Prostate gland (tissue), 2 donors: Measurements from ENCODE around the gene RCVRN. TPM values are rescaled to one million over a fixed set of nuclear protein-coding genes. Genes with fewer than 3 reads are reported as not detected.

Source experiments
- DNase-seq: peaks from one replicate; pipeline ENCODE4 v3.0.0-alpha.2; 2019; ENCODE audit warnings: low spot score
- H3K27ac ChIP-seq, 2 donors: fragments of 200-600 bp; sonication (generic); 2 replicates each; pipeline ENCODE4 v1.5.1; 2017 to 2019
- H3K27me3 ChIP-seq: fragments of 200-600 bp; sonication (generic); replicated peaks from 2 replicates; pipeline ENCODE4 v1.5.1; 2019; ENCODE audit not compliant: insufficient read depth
- H3K36me3 ChIP-seq, 2 donors: fragments of 200-600 bp; sonication (generic); 1 replicate in 1 of 2; 2 replicates in 1 of 2; pipeline versions ENCODE4 v1.5.1 to v1.8.1; 2017 to 2019
- H3K4me1 ChIP-seq: fragments of 200-600 bp; sonication (generic); replicated peaks from 2 replicates; pipeline ENCODE4 v1.5.1; 2019
- H3K4me3 ChIP-seq, 2 donors: fragments of 200-600 bp; sonication (generic); 2 replicates each; pipeline ENCODE4 v1.5.1; 2017 to 2019
- H3K9me3 ChIP-seq: fragments of 200-600 bp; sonication (generic); 2 replicates; pipeline ENCODE4 v1.5.1; 2017
- CTCF ChIP-seq, 4 experiments: fragments of 200-600 bp in 2 of 4; fragments of 450-650 bp in 2 of 4; sonication (generic) in 2 of 4; IDR thresholded peaks; 1 replicate in 3 of 4; 2 replicates in 1 of 4; pipeline ENCODE4 v1.5.1; 2016 to 2019; ENCODE audit warnings: antibody characterized with exemption in 4 of 4, mild to moderate bottlenecking in 2 of 4, moderate library complexity in 2 of 4
- POLR2A ChIP-seq: fragments of 450-650 bp; IDR thresholded peaks from one replicate; pipeline ENCODE4 v1.6.1; 2016; ENCODE audit warnings: antibody characterized with exemption, mild to moderate bottlenecking
- POLR2AphosphoS5 ChIP-seq: sonication (generic); formaldehyde crosslinking; IDR thresholded peaks from one replicate; pipeline ENCODE4 v1.6.1; 2017; ENCODE audit warnings: antibody characterized with exemption
- WGBS: methylation state at CpG from one replicate; pipeline ENCODE4 v1.1.5; 2018; 5-methylcytosine and 5-hydroxymethylcytosine counted together
- intact Hi-C: fragments of 100-400 bp; cut with DNase I; formaldehyde crosslinking; loops from one replicate; pipeline ENCODE4 v1.14.2; 2022
- total RNA-seq, 2 donors: library from RNA; depleted of rRNA; stranded (reverse); fragments of >200 nt; gene quantifications; one replicate each; pipeline ENCODE4 v1.1.0, GENCODE V29; 2016

Gene RCVRN
- total RNA-seq, 2 donors from 2014 or later = 0.23 TPM; not detected in 1

DNA sequence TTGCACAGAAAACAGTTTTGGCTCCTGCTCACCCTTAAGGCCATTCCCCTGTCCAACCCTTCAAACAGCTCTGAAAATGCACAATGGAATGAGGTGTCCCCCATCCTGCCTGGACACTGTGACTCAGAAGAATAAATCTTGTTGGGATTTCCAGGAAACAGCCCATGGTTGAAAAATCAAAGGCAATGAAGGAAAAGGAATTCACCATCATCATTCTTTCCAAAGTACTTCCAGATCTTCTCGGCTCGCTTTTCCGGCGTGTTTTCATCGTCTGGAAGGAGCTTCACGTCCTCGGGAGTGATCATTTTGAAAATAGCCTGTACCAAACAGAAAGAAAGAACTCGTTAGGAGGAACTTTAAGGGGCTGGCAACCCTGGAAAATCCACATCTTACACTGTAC, 4.3 kb downstream of the RCVRN start:
- H3K27me3 ChIP-seq = no peaks in the 10 kb centered on the region
- no peaks in the 10 kb centered on the region for H3K4me1 ChIP-seq
- WGBS = 28% methylated on average over 8 of the region's 8 CpGs
- H3K27ac ChIP-seq = no peak overlapping the region
- TF ChIP-seq POLR2A = no peak
- no peak for TF ChIP-seq POLR2AphosphoS5
- no peak for TF ChIP-seq CTCF (IDR thresholded peaks at IDR 0.05)
- DNase-seq = no peak
- no peaks in the 10 kb centered on the region for H3K36me3 ChIP-seq
- intact Hi-C loops = loop anchor here (10.0 kb wide), 1 partner anchor 166 kb away; no protein-coding TSS in a partner anchor
- no peaks in the 10 kb centered on the region for H3K9me3 ChIP-seq
- H3K4me3 ChIP-seq = no peak overlapping the region

DNA sequence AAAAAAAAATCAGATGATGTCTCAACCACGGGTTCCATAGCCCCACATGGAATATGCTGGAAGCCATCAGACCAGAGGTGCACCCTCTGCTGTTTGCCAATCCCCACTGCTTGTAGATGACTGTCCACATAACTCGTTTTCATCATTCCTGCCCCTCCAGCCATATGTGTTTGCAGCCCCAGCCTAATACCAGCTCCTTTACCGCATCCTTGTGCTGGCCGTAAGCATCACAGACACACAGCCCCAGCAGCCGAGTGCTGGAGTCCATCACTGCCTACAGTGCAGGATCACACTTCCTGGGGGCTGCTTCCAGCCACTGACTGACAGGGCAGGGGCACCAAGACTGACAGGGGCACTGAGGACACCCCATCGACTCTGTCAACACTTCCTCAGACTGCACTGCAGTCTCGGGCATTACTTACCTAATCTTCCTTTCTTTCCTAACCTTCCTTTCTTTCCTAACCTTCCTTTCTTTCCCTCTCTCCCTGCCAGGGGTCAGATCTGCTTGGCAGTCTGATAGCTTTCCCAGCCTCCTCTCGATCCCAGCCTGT, 5.0 kb downstream of the RCVRN start:
- intact Hi-C loops = loop anchor here (10.0 kb wide), 1 partner anchor 165 kb away; no protein-coding TSS in a partner anchor
- Histone ChIP-seq H3K27ac (no peak overlapping the region), H3K4me1 (no peaks in the 10 kb centered on the region)

DNA sequence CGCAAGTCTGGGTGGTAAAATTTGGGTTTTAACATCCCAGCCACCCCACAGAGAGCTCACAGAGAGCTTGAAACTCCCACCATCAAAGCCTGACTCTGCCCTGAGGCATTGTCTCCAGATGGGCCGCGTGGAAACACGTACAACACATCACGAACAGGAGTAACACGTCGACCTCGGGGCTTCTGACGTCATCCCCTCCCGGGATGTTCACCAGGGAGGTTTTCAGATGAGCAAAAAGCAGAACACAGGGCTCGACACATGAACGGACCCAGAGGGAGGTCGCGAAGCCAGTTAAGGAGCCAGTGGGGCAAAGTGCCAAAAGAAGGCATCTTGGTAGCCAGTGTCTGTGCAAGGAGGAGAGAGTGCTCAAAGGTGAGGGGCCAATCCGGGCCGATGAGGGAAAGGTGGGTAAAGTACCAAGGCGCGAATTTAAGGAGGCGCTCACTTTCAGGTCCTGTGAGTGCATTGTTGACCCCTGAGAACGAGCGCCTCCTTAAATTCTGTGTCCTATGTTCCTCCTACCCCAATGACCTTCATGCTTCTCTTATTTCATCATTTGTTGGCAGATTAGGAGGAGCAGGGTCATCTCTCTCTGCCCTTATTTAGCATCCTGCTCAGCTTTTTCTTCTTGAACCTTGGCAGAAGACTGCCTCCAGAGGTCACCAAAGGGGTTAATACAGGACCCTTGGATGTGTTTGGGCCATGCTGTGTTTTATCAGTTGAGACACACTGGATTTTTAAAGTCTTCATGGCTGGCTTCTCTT, 5.6 kb downstream of the RCVRN start:
- WGBS = 75% methylated on average over 21 of the region's 21 CpGs
- no peaks in the 10 kb centered on the region for H3K36me3 ChIP-seq
- no peaks in the 10 kb centered on the region for H3K4me1 ChIP-seq
- no peaks in the 10 kb centered on the region for H3K27me3 ChIP-seq
- intact Hi-C loops = loop anchor here (10.0 kb wide), 1 partner anchor 165 kb away; no protein-coding TSS in a partner anchor
- no peak for TF ChIP-seq POLR2AphosphoS5
- TF ChIP-seq CTCF (IDR thresholded peaks at IDR 0.05) = no peak
- no peak for TF ChIP-seq POLR2A
- H3K4me3 ChIP-seq = no peak overlapping the region
- no peak for DNase-seq
- H3K9me3 ChIP-seq = no peaks in the 10 kb centered on the region
- no peak overlapping the region for H3K27ac ChIP-seq

More for the DNA sequence above, 5.0 kb downstream of the RCVRN start:
- 30% methylated on average over 8 of the region's 8 CpGs for WGBS
- H3K27me3 ChIP-seq = no peaks in the 10 kb centered on the region
- H3K36me3 ChIP-seq = no peaks in the 10 kb centered on the region
- TF ChIP-seq POLR2A = no peak
- no peak for TF ChIP-seq CTCF (IDR thresholded peaks at IDR 0.05)
- TF ChIP-seq POLR2AphosphoS5 = no peak
- no peaks in the 10 kb centered on the region for H3K9me3 ChIP-seq
- DNase-seq = no peak
- no peak overlapping the region for H3K4me3 ChIP-seq

- no peak for DNase-seq
- no peak overlapping the region for H3K27ac ChIP-seq
Measured at GRCh38 chr17:9898812-9899211, 6.3 kb downstream of the RCVRN start.

More at GRCh38 chr17:9898812-9899211, 6.3 kb downstream of the RCVRN start:
- Histone ChIP-seq H3K4me1 (no peaks in the 10 kb centered on the region), H3K27me3 (no peaks in the 10 kb centered on the region), H3K9me3 (no peaks in the 10 kb centered on the region), H3K36me3 (no peaks in the 10 kb centered on the region), H3K4me3 (no peak overlapping the region)
- 94% methylated on average over 8 of the region's 8 CpGs for WGBS
- TF ChIP-seq POLR2A (no peak), POLR2AphosphoS5 (no peak), CTCF (IDR thresholded peaks at IDR 0.05) (no peak)
- intact Hi-C loops = no loop called here
